HG02870 (cell line): ENCODE measurements around the gene PNKP.
A peak's percentile ranks its signal among the peaks of the same experiment; 100 is the strongest.

ENCODE experiments used
- ATAC-seq: cut with Tn5 transposase; IDR thresholded peaks from one replicate; pipeline ENCODE4 v1.9.1; 2021; ENCODE audit warnings: mild to moderate bottlenecking, moderate library complexity; ENCODE audit not compliant: unreplicated experiment

PNKP gene

GRCh38 chr19:49866933-49867782 is at the start of gene PNKP:
PNKP (minus strand) TSS chr19:49867576; CDS start chr19:49867204, 372 bp downstream.
- ATAC-seq: peak; percentile 30

GRCh38 chr19:49915271-49915670 is 47.9 kb upstream of the PNKP start:
- no peak for ATAC-seq

- no peak for ATAC-seq
These were observed 46.3 kb upstream of the PNKP start for GRCh38 chr19:49913720-49914119.

- no peak for ATAC-seq
These were observed 45.7 kb upstream of the PNKP start for GRCh38 chr19:49912965-49913685.

- ATAC-seq: no peak
These were observed 44.2 kb upstream of the PNKP start for GRCh38 chr19:49911381-49912145.

- ATAC-seq: no peak
These were observed 42.8 kb upstream of the PNKP start for GRCh38 chr19:49910179-49910578.

GRCh38 chr19:49908480-49909420 is 41.4 kb upstream of the PNKP start:
- ATAC-seq: no peak

- ATAC-seq: no peak
These were observed 40.5 kb upstream of the PNKP start for GRCh38 chr19:49907745-49908446.

GRCh38 chr19:49906879-49907564 is 39.6 kb upstream of the PNKP start:
- no peak for ATAC-seq

- ATAC-seq: no peak
These were observed 36.8 kb upstream of the PNKP start for GRCh38 chr19:49904136-49904535.

- peak; percentile 32 for ATAC-seq
These were observed 29.7 kb upstream of the PNKP start, which contains the start of gene IL4I1 for GRCh38 chr19:49896863-49897621. IL4I1 (minus strand) TSS chr19:49896887; CDS start chr19:49896160, 727 bp downstream.

- no peak for ATAC-seq
These were observed 28.4 kb upstream of the PNKP start for GRCh38 chr19:49895566-49896297.

- no peak for ATAC-seq
These were observed 27.6 kb upstream of the PNKP start for GRCh38 chr19:49894879-49895565.

GRCh38 chr19:49894011-49894664 is 26.8 kb upstream of the PNKP start:
- no peak for ATAC-seq

GRCh38 chr19:49892716-49893115 is 25.3 kb upstream of the PNKP start:
- ATAC-seq: no peak

GRCh38 chr19:49891393-49891792 is 24.0 kb upstream of the PNKP start:
- ATAC-seq: no peak
